Measurements from ENCODE around the gene ZNF423.

The ZNF423 gene

DNA sequence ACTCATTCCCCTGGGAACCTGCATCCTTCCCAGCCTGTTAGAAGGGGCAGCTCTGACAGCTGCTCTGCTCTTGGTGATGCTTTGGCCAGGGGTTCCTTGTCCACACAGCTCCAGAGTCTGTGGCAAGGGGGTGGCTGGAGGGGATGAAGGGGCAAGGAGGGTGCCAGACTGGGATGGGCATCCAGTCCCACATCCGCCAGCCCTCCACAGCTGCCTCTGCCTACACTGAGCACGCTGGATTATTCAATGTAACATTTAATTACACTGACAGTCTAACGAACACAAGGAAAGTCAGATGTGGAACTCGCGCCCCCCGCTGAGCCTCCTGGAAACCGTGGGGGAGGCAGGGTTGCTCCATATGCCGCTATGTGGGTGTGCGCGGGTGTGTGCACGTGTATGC lies 381.2 kb downstream of the ZNF423 start:
- no peak for DNase-seq (ENCODE audit: low read depth in 2 of 2)

DNA sequence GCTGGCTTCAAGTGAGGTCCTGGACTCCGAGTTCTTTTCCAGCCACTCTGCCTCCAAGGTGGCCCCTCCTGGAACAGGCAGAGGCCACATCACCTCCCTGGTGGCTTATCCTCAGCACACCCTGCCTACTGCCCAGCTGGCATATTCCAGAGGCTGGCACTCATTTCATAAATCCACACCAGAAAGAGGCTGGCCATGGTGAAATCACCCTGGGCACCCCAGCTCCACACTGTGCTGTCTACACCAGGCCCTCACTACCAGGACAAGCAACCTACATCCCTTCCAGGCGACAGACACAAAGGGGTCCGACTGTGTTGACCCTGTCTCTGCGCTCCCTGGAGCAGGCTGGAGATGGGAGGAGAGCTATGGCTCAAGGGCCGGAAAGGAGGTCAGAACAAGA lies 382.1 kb downstream of the ZNF423 start:
- no peak for DNase-seq (ENCODE audit: low read depth in 2 of 2)

DNA sequence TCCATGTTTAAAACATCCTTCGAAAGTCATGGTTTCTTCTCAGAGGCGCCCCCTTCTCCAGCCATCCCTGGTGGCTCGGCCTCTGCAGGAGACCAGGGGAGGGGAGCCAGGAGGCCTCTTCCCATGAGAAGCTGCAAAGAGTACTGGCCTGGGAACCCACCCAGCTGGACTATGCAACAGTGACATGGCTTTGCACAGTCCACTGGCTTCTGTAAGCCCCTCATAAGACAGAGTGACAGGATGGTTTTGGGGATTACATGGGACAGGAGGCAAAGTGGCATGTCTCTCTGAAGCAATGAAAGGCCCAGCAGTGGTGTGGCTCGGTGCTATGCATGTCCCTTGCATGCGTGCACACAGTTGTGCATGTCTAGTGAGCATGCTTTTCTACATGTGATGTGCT lies 382.8 kb downstream of the ZNF423 start:
- DNase-seq (ENCODE audit: low read depth in 2 of 2), result no peak

GRCh38 chr16:49472598-49472997 lies 383.3 kb downstream of the ZNF423 start:
- DNase-seq (ENCODE audit: low read depth in 2 of 2), result no peak

- no peak for DNase-seq (ENCODE audit: low read depth in 2 of 2)
Observed at GRCh38 chr16:49471038-49471727, 384.7 kb downstream of the ZNF423 start.

- DNase-seq (ENCODE audit: low read depth in 2 of 2), result no peak
Observed at GRCh38 chr16:49470513-49470991, 385.4 kb downstream of the ZNF423 start.

- no peak for DNase-seq (ENCODE audit: low read depth in 2 of 2)
Observed at GRCh38 chr16:49469930-49470451, 385.9 kb downstream of the ZNF423 start.

GRCh38 chr16:49469311-49469670 lies 386.6 kb downstream of the ZNF423 start:
- DNase-seq (ENCODE audit: low read depth in 2 of 2), result no peak

DNA sequence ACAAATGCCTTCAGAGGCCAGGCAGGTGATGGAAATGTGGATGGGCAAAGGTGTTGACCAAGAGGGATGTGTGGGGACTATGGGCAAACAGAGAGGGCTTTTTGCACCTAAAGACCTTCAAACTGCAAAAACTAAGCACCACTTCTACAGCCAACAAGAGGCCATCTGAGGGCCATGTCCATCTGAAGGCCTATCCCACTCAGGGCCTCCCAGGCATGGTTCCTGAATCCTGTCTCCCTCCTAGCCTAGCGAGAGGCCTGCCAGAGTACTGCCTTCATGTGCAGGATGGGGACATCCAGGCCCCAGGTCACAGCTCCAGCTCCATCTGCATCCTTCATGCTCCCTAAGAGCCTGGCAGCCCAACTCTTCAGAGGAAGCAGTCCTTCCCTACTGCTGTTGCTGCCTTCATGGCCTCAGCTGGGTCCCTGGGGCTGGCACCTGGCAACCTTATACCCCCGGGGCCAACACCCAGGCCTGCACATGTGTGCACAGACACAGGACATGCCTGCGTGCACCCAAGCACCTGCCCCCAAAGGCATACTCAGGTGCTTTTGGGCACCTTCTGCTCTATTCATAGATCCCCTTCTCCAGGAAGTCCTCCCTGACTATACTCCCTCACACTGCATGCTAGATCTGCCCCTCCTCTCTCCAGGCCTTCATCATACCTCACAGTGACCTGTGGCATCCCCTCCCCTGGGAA lies 387.2 kb downstream of the ZNF423 start:
- DNase-seq (ENCODE audit: low read depth in 2 of 2), result no peak

GRCh38 chr16:49467540-49468372 lies 388.2 kb downstream of the ZNF423 start:
- DNase-seq (ENCODE audit: low read depth in 2 of 2), result no peak

DNA sequence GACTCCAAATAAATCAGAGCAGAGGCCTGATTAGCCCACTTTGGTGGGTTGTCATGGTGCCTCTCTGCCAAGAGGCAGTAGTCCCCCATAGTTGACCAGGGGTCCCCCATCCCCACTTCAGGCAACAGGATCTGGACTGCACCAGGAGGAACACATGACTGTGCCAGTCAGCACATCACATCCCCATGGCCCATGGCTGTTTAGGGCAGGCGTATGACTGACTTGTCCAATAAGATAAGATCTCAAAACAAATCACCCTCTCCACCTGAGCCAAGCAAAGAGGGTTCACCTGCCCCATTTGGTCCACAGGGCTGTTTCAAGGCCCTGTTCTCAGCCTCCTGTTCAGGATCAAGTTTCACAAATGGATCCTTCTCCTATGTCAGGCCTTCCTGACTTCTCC lies 389.0 kb downstream of the ZNF423 start:
- no peak for DNase-seq (ENCODE audit: low read depth in 2 of 2)

- no peak for DNase-seq (ENCODE audit: low read depth in 2 of 2)
Observed at GRCh38 chr16:49466529-49466831, 389.4 kb downstream of the ZNF423 start.

GRCh38 chr16:49465661-49466528 lies 390.0 kb downstream of the ZNF423 start:
- DNase-seq (ENCODE audit: low read depth in 2 of 2), result no peak

GRCh38 chr16:49464877-49465504 lies 390.9 kb downstream of the ZNF423 start:
- DNase-seq (ENCODE audit: low read depth in 2 of 2), result no peak

DNA sequence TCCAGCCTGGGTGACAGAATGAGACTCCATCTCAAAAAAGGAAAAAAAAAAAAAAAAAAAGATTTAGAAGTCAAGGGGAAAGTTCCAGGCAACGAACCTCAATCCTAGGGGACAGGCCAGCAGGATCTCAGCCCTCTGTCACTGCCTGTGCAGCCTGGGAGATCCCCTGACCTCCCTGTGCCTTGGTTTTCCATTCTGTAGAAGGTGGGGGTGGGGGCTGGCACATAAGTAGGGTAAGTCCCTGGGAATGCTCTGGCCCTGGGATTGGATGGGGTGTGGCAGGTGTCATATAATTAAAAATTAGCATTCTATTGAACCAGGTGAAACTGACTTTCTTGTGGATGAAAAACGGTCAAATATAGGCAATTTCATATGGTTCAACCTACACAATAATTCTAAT lies 391.8 kb downstream of the ZNF423 start:
- no peak for DNase-seq (ENCODE audit: low read depth in 2 of 2)

- DNase-seq (ENCODE audit: low read depth in 2 of 2), result peak; percentile 31
Observed at GRCh38 chr16:49463529-49463928, 392.4 kb downstream of the ZNF423 start.

DNA sequence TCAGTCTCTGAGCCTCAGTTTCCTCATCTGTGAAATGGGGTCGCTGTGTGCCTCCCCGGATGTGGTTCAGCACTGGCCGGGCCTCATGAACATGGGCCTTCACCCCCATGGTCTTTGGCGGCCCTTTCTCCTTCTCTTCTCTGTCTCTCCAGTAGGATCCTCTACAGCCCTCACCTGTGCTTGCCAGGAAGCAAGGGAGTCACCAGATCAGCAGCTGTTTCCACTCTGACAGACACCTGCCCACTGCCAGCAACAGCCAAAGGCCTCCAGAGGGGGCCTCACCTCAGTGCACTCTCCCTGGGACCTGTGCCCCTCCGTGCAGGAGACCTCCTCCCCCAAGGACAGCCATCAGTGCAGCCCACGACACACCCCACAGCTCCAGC lies 392.9 kb downstream of the ZNF423 start:
- DNase-seq (ENCODE audit: low read depth in 2 of 2), result no peak

DNA sequence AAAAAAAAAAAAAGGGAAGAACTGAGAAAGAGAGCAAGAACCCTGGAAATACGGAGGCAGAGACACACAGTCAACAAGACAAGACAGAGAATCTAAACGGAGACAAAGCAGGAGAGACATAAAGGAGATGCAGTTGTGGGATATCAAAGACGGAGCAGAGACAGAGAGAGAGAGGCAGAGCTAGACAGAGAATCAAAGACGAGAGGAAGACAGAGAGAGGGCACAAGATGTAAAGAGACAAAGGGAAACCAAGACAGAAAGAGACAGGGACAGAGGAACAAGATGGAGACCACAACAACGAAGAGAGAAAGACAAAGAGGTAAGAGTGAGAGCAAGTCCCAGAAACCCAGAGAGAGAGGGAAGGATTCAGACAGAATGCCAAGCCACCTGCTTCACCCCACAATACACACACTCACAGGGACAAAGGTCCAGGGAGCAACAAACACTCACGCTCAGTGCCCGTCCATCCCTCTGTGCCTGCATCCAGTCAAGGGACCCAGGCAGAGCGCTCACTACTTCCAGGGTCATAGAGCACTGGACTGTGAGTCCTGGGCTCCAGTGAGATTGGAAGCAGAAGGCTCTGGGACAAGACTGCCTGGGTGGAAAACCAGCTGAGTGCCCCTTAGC lies 393.4 kb downstream of the ZNF423 start:
- DNase-seq (ENCODE audit: low read depth in 2 of 2), result no peak

DNA sequence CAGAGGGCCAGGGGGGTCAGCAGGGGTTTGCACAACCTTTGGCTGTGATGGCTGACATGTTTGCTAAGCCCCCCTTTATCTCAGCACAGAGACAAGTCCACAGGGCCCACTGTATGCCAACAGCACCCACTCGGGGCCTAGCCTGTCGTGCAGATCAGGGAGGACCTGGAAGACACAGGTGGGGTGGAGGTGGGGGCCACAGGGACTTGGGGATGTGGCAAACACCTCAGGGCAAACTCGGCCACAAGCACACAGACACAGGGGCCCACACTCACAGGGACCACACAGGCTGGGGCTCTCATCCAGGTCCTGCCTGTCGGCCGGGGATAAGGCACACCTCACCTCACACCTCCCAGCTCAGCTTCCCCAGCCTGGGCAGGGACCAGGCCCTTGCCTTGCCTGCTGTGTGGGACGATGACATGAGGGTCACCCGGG lies 394.4 kb downstream of the ZNF423 start:
- DNase-seq (ENCODE audit: low read depth in 2 of 2), result no peak

GRCh38 chr16:49460786-49461470 lies 395.0 kb downstream of the ZNF423 start:
- DNase-seq (ENCODE audit: low read depth in 2 of 2), result no peak
